GM12875 (cell line): ENCODE measurements around the gene H3-3A.
"Not testable (repeated sequence)": the region's sequence is repeated elsewhere in the genome, so short reads cannot be mapped to it uniquely, and the experiment has no call there.

ENCODE experiments used
- H3K4me3 ChIP-seq: one replicate; pipeline ENCODE4 v1.5.1; 2011; ENCODE audit warnings: low read depth, low read length, control low read depth
- TF ChIP-seq, protein P1 (sequence below): IDR thresholded peaks from 2 replicates; pipeline ENCODE4 v1.5.1; 2011; ENCODE audit warnings: low read depth, mild to moderate bottlenecking, control low read depth, inconsistent platforms, low read length, moderate library complexity, borderline replicate concordance; ENCODE audit not compliant: insufficient read depth

H3-3A gene

DNA sequence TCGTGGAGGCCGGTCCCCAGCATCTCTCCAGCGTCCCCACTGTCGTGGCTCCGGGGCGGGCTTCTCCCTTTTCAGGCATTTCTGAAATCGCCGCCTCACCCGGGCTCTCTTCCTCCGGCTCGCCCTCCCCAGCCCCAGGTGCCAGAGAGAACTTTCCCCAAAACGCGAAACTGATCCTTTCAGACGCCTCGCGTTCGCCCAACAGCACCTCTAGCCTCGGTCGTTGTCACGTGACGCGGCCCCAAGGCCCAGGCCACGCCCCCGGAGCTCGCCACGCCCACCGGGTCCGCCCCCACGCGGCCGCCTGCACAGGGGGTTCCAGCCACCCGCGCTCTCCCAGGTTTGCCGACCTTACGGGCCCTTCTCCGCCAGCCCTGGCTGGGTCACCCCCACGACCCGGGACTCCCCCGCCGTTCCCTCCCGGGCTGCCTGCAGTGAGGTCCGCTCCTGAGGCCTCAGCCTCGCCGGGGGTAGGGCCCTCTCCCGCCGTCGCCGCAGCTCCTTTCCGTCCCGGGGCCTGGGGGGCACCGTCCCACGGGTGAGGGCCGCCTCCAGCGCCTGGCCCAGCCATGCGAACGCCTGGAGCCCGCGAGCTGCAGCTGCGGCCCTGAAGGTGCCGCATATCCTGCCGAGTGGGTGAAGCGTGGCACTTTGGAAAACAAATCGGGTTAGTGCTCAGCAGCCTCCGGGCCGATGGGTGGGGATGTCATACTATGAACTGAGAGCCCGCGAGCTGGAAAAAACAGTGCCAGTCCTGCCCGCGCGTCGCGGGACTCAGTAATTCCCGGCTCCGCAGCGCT lies 21.0 kb downstream of the H3-3A start:
- TF ChIP-seq, protein P1, sequence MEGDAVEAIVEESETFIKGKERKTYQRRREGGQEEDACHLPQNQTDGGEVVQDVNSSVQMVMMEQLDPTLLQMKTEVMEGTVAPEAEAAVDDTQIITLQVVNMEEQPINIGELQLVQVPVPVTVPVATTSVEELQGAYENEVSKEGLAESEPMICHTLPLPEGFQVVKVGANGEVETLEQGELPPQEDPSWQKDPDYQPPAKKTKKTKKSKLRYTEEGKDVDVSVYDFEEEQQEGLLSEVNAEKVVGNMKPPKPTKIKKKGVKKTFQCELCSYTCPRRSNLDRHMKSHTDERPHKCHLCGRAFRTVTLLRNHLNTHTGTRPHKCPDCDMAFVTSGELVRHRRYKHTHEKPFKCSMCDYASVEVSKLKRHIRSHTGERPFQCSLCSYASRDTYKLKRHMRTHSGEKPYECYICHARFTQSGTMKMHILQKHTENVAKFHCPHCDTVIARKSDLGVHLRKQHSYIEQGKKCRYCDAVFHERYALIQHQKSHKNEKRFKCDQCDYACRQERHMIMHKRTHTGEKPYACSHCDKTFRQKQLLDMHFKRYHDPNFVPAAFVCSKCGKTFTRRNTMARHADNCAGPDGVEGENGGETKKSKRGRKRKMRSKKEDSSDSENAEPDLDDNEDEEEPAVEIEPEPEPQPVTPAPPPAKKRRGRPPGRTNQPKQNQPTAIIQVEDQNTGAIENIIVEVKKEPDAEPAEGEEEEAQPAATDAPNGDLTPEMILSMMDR, result no peak
- H3K4me3 ChIP-seq, result peak overlapping the region; percentile 60

DNA sequence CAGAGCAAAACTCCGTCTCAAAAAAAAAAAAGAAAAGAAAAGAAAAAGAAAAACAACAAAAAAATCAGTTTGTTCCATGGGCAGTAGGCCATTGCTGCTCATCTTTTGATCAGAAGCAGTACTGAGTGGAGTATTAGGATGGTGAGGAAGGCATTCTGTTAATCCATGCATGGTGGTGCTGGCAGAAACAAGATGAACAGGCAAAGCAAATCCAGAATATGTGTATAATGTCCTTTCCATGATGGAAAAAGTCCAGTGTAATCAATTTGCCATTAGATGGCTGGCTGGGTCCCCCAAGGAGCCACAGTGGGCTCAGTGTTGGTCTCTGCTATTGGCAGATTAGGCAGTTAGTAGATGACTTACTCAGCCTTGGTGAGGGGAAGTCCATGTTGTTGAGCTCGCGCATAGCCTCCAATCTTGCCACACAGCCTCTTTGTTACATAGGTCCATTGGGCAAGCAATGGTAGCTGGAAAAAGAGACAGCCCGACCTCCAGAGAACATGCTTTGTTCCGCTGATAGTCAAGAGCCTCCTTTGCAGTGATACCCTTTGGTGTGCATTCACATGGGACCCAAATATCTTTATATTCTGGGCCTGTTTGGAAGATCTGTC lies 23.3 kb downstream of the H3-3A start:
- H3K4me3 ChIP-seq, result no peak overlapping the region
- TF ChIP-seq, protein P1, result no peak

DNA sequence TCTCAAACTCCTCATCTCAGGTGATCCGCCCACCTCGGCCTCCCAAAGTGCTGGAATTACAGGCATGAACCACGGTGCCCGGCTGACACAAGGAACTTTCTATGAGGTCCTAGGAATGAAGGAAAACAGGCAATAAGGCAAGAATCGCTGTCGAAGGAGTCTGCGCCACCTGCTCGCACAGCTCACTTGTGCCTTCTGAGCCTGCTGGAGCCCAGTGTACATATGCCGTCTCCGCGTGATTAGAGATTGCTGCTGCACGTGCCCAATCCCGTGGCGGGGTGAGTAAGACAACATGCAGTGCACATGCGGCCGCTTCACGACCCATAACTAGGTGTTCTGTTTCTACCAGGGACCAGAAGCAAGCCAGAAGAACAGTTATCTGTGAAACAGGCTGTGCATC lies 24.3 kb downstream of the H3-3A start:
- TF ChIP-seq, protein P1, result no peak
- H3K4me3 ChIP-seq, result no peak overlapping the region

GRCh38 chr1:226091461-226091860 lies 28.9 kb downstream of the H3-3A start:
- H3K4me3 ChIP-seq, result no peak overlapping the region
- TF ChIP-seq, protein P1, result no peak

- not testable (repeated sequence) for H3K4me3 ChIP-seq
Observed at GRCh38 chr1:226092048-226092820, 29.7 kb downstream of the H3-3A start.

GRCh38 chr1:226092965-226093364 lies 30.4 kb downstream of the H3-3A start:
- no peak overlapping the region for H3K4me3 ChIP-seq
- TF ChIP-seq, protein P1, result no peak

DNA sequence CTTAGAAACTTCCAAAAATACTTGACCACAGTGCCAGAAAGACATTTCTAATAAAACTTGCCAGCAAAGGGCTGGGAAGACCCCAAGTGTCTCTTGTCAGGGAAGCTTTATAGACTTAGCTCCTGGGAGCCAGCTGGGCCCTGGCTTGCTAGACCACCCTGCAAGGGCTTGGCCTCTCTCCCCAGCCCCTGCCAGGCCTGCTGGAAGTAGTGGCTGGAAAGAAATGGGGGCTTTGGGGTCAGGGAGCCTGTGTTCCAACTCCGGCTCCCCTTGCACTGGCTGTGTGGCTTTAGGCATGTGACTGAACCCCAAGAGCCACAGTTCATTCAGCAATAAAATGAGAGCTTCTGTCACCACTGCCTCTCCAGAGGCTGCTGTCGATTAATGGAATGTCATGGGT lies 31.1 kb downstream of the H3-3A start:
- TF ChIP-seq, protein P1, result no peak
- H3K4me3 ChIP-seq, result no peak overlapping the region
